ENCODE data around the gene OSBPL8.
"Not testable (repeated sequence)": the region's sequence is repeated elsewhere in the genome, so short reads cannot be mapped to it uniquely, and the experiment has no call there.

The OSBPL8 gene

GRCh38 chr12:76346236-76346635 lies 213.3 kb downstream of the OSBPL8 start:
- DNase-seq: no peak

GRCh38 chr12:76345569-76345968 lies 214.0 kb downstream of the OSBPL8 start:
- no peak for DNase-seq

GRCh38 chr12:76341436-76342030 lies 218.0 kb downstream of the OSBPL8 start:
- no peak for DNase-seq

- DNase-seq: no peak
Observed at GRCh38 chr12:76340680-76341435, 218.7 kb downstream of the OSBPL8 start.

- no peak for DNase-seq
Observed at GRCh38 chr12:76337583-76337982, 222.0 kb downstream of the OSBPL8 start.

- no peak for DNase-seq
Observed at GRCh38 chr12:76332606-76333005, 227.0 kb downstream of the OSBPL8 start.

- no peak for DNase-seq
Observed at GRCh38 chr12:76329606-76330005, 230.0 kb downstream of the OSBPL8 start.

- DNase-seq: no peak
Observed at GRCh38 chr12:76329159-76329558, 230.4 kb downstream of the OSBPL8 start.

GRCh38 chr12:76319595-76320319 lies 239.8 kb downstream of the OSBPL8 start:
- not testable (repeated sequence) for DNase-seq

- DNase-seq: no peak
Observed at GRCh38 chr12:76318773-76319594, 240.6 kb downstream of the OSBPL8 start.

- DNase-seq: no peak
Observed at GRCh38 chr12:76317976-76318375, 241.6 kb downstream of the OSBPL8 start.

GRCh38 chr12:76316468-76316867 lies 243.1 kb downstream of the OSBPL8 start:
- no peak for DNase-seq

- no peak for DNase-seq
Observed at GRCh38 chr12:76313299-76313698, 246.3 kb downstream of the OSBPL8 start.

GRCh38 chr12:76312315-76312714 lies 247.3 kb downstream of the OSBPL8 start:
- no peak for DNase-seq

- no peak for DNase-seq
Observed at GRCh38 chr12:76311796-76312195, 247.8 kb downstream of the OSBPL8 start.

GRCh38 chr12:76310110-76310509 lies 249.5 kb downstream of the OSBPL8 start:
- no peak for DNase-seq

- no peak for DNase-seq
Observed at GRCh38 chr12:76308866-76309265, 250.7 kb downstream of the OSBPL8 start.

GRCh38 chr12:76307083-76307482 lies 252.5 kb downstream of the OSBPL8 start:
- DNase-seq: no peak

- DNase-seq: no peak
Observed at GRCh38 chr12:76303989-76304460, 255.5 kb downstream of the OSBPL8 start.

GRCh38 chr12:76303365-76303764 lies 256.2 kb downstream of the OSBPL8 start:
- DNase-seq: no peak
